HepG2 (cell line): Measurements from ENCODE around the gene ING5. TPM values are rescaled to one million over a fixed set of nuclear protein-coding genes. Genes with fewer than 3 reads are reported as not detected.
A peak's percentile ranks its signal among the peaks of the same experiment; 100 is the strongest.

Experiments used
- ATAC-seq: fragments of 200-7000 bp; cut with Tn5 transposase; 3 replicates; pipeline ENCODE4 v1.9.1; 2020; ENCODE audit warnings: mild to moderate bottlenecking, moderate library complexity
- BruUV-seq: library from RNA; stranded (reverse); fragments of 400-500 nt; replicated peaks from 2 replicates; lab custom pipeline; 2021; lab: Mats Ljungman, UMichigan
- CTCF ChIA-PET: fragments of 300-600 bp; formaldehyde crosslinking; extraction: SDS; loops from one replicate; lab custom pipeline; 2021; ENCODE audit warnings: low total read pairs, inconsistent platforms, low intra/inter-chr PET ratio; lab: Yijun Ruan, JAX
- POLR2A ChIA-PET: fragments of 350-600 bp; sonication (Branson Sonifier 250); formaldehyde crosslinking; loops from one replicate; lab custom pipeline; 2020; ENCODE audit warnings: antibody characterized with exemption, inconsistent platforms; lab: Yijun Ruan, JAX
- DNase-seq: peaks from one replicate; pipeline ENCODE4 v3.0.0-alpha.2; 2015; ENCODE audit warnings: low spot score
- FAIRE-seq: peaks from 3 replicates; lab custom pipeline; 2011; peaks lifted over from hg19 to GRCh38; lab: Jason Lieb, UNC
- H2AFZ ChIP-seq: one replicate; pipeline ENCODE4 v1.6.1; 2011; ENCODE audit warnings: low read length, inconsistent platforms
- H3K27ac ChIP-seq: fragments of 300-600 bp; 3 replicates; pipeline ENCODE4 v1.8.0; 2011; ENCODE audit warnings: mixed run types, mild to moderate bottlenecking, mixed read lengths, low read length, inconsistent platforms; ENCODE audit not compliant: insufficient read depth; ENCODE audit errors: extremely low read length
- H3K27me3 ChIP-seq, 2 experiments: fragments of 200-600 bp in 1 of 2; 2 replicates in 1 of 2; 3 replicates in 1 of 2; pipeline versions ENCODE4 v1.6.0 to v1.8.0; 2011; ENCODE audit warnings: low read length in 2 of 2, mild to moderate bottlenecking in 2 of 2, moderate library complexity in 2 of 2, inconsistent platforms in 1 of 2; ENCODE audit not compliant: insufficient read depth in 2 of 2, control insufficient read depth in 1 of 2
- H3K36me3 ChIP-seq, 2 experiments: fragments of 200-600 bp in 1 of 2; replicated peaks in 1 of 2; 2 replicates in 1 of 2; 3 replicates in 1 of 2; pipeline versions ENCODE4 v1.5.1 to v1.8.0; 2011; ENCODE audit warnings: low read length in 2 of 2, inconsistent platforms in 1 of 2; ENCODE audit not compliant: insufficient read depth in 2 of 2, control insufficient read depth in 1 of 2
- H3K4me1 ChIP-seq: 2 replicates; pipeline ENCODE4 v1.5.1; 2012; ENCODE audit warnings: low read length, inconsistent platforms; ENCODE audit not compliant: insufficient read depth
- H3K4me2 ChIP-seq: 2 replicates; pipeline ENCODE4 v1.6.0; 2011; ENCODE audit warnings: low read depth, low read length, inconsistent platforms
- H3K4me3 ChIP-seq, 3 experiments: fragments of 200-600 bp in 1 of 3; sonication (generic), shearing (Covaris generic) in 1 of 3; replicated peaks in 1 of 3; 2 replicates each; pipeline ENCODE4 v1.5.1; 2011 to 2016; ENCODE audit warnings: low read length in 3 of 3, inconsistent platforms in 2 of 3, low read depth in 2 of 3, mild to moderate bottlenecking in 2 of 3, control low read depth in 1 of 3, mixed read lengths in 1 of 3; ENCODE audit not compliant: insufficient read depth in 1 of 3
- H3K79me2 ChIP-seq: one replicate; pipeline ENCODE4 v1.6.1; 2011; ENCODE audit warnings: low read length, inconsistent platforms; ENCODE audit not compliant: insufficient read depth
- H3K9ac ChIP-seq: 2 replicates; pipeline ENCODE4 v1.6.0; 2011; ENCODE audit warnings: mild to moderate bottlenecking, low read depth, low read length, inconsistent platforms; ENCODE audit not compliant: insufficient read depth
- H3K9me3 ChIP-seq: 2 replicates; pipeline ENCODE4 v1.5.1; 2012; ENCODE audit warnings: mild to moderate bottlenecking, low read length
- H4K20me1 ChIP-seq: 2 replicates; pipeline ENCODE4 v1.6.0; 2011; ENCODE audit warnings: inconsistent platforms, mild to moderate bottlenecking, low read length, moderate library complexity; ENCODE audit not compliant: insufficient read depth
- AGO2 ChIP-seq: fragments of 200-400 bp; formaldehyde crosslinking; optimal IDR thresholded peaks from 2 replicates; pipeline ENCODE3; 2017; ENCODE audit warnings: mild to moderate bottlenecking, low read depth, low read length, moderate library complexity
- NCOA5 ChIP-seq: sonication (generic); formaldehyde crosslinking; IDR thresholded peaks from 2 replicates; pipeline ENCODE4 v1.4.0; 2020; ENCODE audit warnings: missing genetic modification reagents
- PRPF4 ChIP-seq: fragments of 200-400 bp; formaldehyde crosslinking; IDR thresholded peaks from 2 replicates; pipeline ENCODE4 v1.6.1; 2016; ENCODE audit warnings: low read length, low read depth; ENCODE audit not compliant: poor library complexity, severe bottlenecking
- REL ChIP-seq: sonication (generic); formaldehyde crosslinking; conservative IDR thresholded peaks from 2 replicates; pipeline ENCODE4 v1.8.0; 2022; ENCODE audit warnings: mild to moderate bottlenecking, missing genetic modification reagents, moderate library complexity
- TEAD3 ChIP-seq: optimal IDR thresholded peaks from 2 replicates; pipeline ENCODE3; 2016; ENCODE audit warnings: borderline replicate concordance
- ZNF282 ChIP-seq: fragments of 450-650 bp; IDR thresholded peaks from 2 replicates; pipeline ENCODE4 v1.6.1; 2018; ENCODE audit not compliant: partially characterized antibody
- WGBS: methylation state at CpG from one replicate; pipeline ENCODE4 v1.1.6; 2017; ENCODE audit warnings: low lambda C conversion rate; 5-methylcytosine and 5-hydroxymethylcytosine counted together
- in situ Hi-C: cut with HindIII; loops from 2 replicates; pipeline ENCODE4 v1.10.0; 2017; ENCODE audit warnings: low pct_unique_long_range_greater_than_20kb; ENCODE audit not compliant: extremely low pct_ligation_motif_present
- intact Hi-C: fragments of 100-400 bp; cut with micrococcal nuclease; formaldehyde crosslinking; loops from one replicate; pipeline ENCODE4 v1.10.0; 2022; ENCODE audit not compliant: unreplicated experiment
- polyA plus RNA-seq, 8 experiments: library from polyadenylated mRNA; depleted of rRNA in 3 of 8; stranded (reverse) in 7 of 8; unstranded in 1 of 8; fragments of >200 nt; fragmentation: Illumina TruSeq in 4 of 8; extraction: Trizol in 4 of 8; gene quantifications; 2 replicates each; pipeline versions ENCODE4 v1.2.1 to v1.2.3, GENCODE V29; 2011 to 2016; ENCODE audit warnings: low read depth in 4 of 8, missing spikeins in 1 of 8, mixed read lengths in 1 of 8; ENCODE audit not compliant: insufficient read depth in 1 of 8
- total RNA-seq, 5 experiments: library from RNA; depleted of rRNA; stranded (reverse); fragments of >200 nt; fragmentation: Illumina TruSeq; extraction: Trizol; gene quantifications; 2 replicates each; pipeline ENCODE4 v1.2.3, GENCODE V29; 2016; ENCODE audit warnings: low read depth in 1 of 5
- TF ChIP-seq, protein P1 (sequence below): sonication (generic); formaldehyde crosslinking; IDR thresholded peaks from 2 replicates; pipeline ENCODE4 v1.5.0; 2020; ENCODE audit warnings: missing genetic modification reagents
- TF ChIP-seq, protein P2 (sequence below): sonication (generic); formaldehyde crosslinking; IDR thresholded peaks from 2 replicates; pipeline ENCODE4 v1.4.0; 2020; ENCODE audit warnings: missing genetic modification reagents
- TF ChIP-seq, protein P3 (sequence below): sonication (generic); formaldehyde crosslinking; IDR thresholded peaks from 2 replicates; pipeline ENCODE4 v1.4.0; 2020; ENCODE audit warnings: missing genetic modification reagents

Gene ING5
- total and polyA plus RNA-seq, 2 of the 13 experiments (the other 11 are each of a cell fraction or from before 2014, with no cell fraction given): 61.9 to 71.9 TPM

DNA sequence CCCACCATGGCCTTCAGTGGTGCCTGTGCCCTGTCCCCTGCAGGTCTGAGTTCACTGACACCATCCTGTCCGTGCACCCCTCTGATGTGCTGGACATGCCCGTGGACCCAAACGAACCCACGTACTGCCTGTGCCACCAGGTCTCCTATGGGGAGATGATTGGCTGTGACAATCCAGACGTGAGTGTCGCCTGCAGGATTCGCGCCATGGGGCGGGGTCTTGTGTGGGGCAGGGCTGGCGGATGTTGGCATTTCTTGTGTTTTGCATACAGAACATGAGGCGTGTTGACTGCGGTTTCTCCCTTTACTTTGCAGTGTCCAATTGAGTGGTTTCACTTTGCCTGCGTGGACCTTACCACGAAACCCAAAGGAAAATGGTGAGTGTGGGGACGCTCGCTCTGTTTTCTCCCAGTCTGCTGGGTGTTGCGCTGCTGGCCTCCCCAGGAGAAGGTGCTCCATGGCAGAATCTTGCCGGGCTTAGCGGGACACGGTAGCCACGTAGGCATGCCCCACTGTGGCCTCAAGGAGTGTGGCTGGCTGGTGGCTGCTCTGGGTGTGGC lies 21.1 kb downstream of the ING5 start:
- H4K20me1 ChIP-seq: no peaks in the 10 kb centered on the region
- POLR2A ChIA-PET: no interaction called here
- no peak overlapping the region for H3K27ac ChIP-seq
- H3K4me3 ChIP-seq: no peak overlapping the region
- in situ Hi-C loops: no loop called here
- TF ChIP-seq NCOA5 (no peak), AGO2 (peak; percentile 46)
- TF ChIP-seq, all 625 proteins: peak for 1
- Histone ChIP-seq H3K9me3 (no peaks in the 10 kb centered on the region), H3K4me2 (no peak overlapping the region), H3K4me1 (no peaks in the 10 kb centered on the region), H3K9ac (no peak overlapping the region), H3K36me3 (peaks cover 32 to 54% of the 10 kb centered on the region in 2 experiments), H3K79me2 (no peaks in the 10 kb centered on the region), H2AFZ (no peak overlapping the region), H3K27me3 (no peaks in the 10 kb centered on the region)
- ATAC-seq (no peak), FAIRE-seq (no peak), DNase-seq (no peak)
- intact Hi-C loops: no loop called here
- 96% methylated on average over 21 of the region's 21 CpGs for WGBS
- BruUV-seq: no TSS peak
- CTCF ChIA-PET: no interaction called here

DNA sequence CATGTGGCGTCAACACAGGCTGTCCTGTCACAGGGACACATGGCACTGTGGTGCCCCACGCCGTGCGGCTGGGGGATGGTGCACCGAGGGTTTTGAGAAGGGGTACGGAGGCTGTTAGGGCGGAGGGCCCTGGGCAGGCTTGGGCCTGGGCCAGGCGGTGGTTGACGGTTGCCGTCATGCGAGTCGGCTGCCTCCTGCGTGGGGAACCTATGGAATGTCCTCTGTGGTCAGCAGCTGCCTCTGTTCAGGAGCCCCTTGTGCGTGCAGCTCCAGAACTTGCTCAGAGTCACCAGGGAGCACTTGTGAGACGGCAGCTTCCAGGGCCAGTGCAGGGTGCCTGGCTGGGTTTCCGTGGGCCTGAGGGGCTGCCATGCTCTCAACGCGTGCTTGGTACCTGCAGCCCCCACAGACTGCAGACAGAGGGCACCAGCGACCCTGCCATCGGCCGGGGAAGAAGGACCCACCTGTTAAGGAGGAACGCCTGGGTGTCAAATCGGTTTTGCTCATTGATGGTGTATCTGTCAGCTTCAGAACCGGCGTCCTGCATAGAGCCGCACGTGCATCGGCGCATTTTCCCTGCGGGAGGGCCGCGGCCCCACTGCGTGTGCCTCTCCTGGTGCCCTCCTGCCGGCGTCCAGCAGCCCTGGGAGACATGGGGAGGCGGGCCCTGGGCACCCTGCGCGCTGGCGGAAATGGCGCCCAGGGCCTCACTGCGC lies 22.6 kb downstream of the ING5 start:
- no peak overlapping the region for H3K27ac ChIP-seq
- no peak overlapping the region for H2AFZ ChIP-seq
- FAIRE-seq (no peak), ATAC-seq (peak; percentile 61), DNase-seq (no peak)
- no peaks in the 10 kb centered on the region for H3K4me1 ChIP-seq
- no peak overlapping the region for H3K4me3 ChIP-seq
- 96% methylated on average over 31 of the region's 41 CpGs for WGBS
- no TSS peak for BruUV-seq
- H4K20me1 ChIP-seq: no peaks in the 10 kb centered on the region
- H3K27me3 ChIP-seq: no peaks in the 10 kb centered on the region
- H3K79me2 ChIP-seq: no peaks in the 10 kb centered on the region
- intact Hi-C loops: no loop called here
- H3K36me3 ChIP-seq: peaks cover 32 to 41% of the 10 kb centered on the region in 2 experiments
- in situ Hi-C loops: no loop called here
- H3K9me3 ChIP-seq: no peaks in the 10 kb centered on the region
- no peak overlapping the region for H3K4me2 ChIP-seq
- CTCF ChIA-PET: no interaction called here
- POLR2A ChIA-PET: interaction anchor here (1.5 to 1.6 kb wide), 2 partner anchors 10 to 38 kb away, joined by 5 to 13 read pairs; partner anchors contain the start of genes D2HGDH and DTYMK
- H3K9ac ChIP-seq: no peak overlapping the region
- TF ChIP-seq, protein P1, sequence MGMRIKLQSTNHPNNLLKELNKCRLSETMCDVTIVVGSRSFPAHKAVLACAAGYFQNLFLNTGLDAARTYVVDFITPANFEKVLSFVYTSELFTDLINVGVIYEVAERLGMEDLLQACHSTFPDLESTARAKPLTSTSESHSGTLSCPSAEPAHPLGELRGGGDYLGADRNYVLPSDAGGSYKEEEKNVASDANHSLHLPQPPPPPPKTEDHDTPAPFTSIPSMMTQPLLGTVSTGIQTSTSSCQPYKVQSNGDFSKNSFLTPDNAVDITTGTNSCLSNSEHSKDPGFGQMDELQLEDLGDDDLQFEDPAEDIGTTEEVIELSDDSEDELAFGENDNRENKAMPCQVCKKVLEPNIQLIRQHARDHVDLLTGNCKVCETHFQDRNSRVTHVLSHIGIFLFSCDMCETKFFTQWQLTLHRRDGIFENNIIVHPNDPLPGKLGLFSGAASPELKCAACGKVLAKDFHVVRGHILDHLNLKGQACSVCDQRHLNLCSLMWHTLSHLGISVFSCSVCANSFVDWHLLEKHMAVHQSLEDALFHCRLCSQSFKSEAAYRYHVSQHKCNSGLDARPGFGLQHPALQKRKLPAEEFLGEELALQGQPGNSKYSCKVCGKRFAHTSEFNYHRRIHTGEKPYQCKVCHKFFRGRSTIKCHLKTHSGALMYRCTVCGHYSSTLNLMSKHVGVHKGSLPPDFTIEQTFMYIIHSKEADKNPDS: 0 out of 2 replicates have a peak, but pooled peaks have one; percentile 75
- no peak for TF ChIP-seq PRPF4
- TF ChIP-seq, protein P2, sequence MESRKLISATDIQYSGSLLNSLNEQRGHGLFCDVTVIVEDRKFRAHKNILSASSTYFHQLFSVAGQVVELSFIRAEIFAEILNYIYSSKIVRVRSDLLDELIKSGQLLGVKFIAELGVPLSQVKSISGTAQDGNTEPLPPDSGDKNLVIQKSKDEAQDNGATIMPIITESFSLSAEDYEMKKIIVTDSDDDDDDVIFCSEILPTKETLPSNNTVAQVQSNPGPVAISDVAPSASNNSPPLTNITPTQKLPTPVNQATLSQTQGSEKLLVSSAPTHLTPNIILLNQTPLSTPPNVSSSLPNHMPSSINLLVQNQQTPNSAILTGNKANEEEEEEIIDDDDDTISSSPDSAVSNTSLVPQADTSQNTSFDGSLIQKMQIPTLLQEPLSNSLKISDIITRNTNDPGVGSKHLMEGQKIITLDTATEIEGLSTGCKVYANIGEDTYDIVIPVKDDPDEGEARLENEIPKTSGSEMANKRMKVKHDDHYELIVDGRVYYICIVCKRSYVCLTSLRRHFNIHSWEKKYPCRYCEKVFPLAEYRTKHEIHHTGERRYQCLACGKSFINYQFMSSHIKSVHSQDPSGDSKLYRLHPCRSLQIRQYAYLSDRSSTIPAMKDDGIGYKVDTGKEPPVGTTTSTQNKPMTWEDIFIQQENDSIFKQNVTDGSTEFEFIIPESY (CRISPR knock-in tag): 0 out of 2 replicates have a peak, but pooled peaks have one; percentile 7
- peak; percentile 16 for TF ChIP-seq TEAD3 (CRISPR knock-in tag)
- no peak for TF ChIP-seq ZNF282
- TF ChIP-seq, protein P3, sequence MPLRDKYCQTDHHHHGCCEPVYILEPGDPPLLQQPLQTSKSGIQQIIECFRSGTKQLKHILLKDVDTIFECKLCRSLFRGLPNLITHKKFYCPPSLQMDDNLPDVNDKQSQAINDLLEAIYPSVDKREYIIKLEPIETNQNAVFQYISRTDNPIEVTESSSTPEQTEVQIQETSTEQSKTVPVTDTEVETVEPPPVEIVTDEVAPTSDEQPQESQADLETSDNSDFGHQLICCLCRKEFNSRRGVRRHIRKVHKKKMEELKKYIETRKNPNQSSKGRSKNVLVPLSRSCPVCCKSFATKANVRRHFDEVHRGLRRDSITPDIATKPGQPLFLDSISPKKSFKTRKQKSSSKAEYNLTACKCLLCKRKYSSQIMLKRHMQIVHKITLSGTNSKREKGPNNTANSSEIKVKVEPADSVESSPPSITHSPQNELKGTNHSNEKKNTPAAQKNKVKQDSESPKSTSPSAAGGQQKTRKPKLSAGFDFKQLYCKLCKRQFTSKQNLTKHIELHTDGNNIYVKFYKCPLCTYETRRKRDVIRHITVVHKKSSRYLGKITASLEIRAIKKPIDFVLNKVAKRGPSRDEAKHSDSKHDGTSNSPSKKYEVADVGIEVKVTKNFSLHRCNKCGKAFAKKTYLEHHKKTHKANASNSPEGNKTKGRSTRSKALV: no peak
- TF ChIP-seq AGO2: peak; percentile 92
- TF ChIP-seq REL: no peak
